ENCODE results near the gene ZNF366.

The ZNF366 gene

DNA sequence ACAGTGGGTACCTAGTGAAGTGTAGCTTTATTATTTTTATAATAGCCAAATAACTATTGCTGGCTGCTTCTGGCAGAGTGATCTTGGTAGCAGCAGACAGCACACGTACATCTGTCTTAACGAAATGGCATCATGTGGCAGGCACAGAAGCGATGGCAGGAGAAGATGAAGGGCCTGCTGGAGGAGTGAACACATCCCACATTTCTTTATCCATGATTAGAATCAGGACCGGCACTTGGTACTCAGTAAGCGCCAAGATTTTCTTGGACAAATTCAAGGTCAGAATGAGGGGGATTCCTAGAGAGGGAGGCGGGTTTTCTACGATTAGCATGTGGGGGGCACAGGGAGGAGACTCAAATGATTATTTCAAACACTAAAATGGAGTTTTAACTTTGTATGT lies 23.0 kb upstream of the ZNF366 start:
- Histone ChIP-seq H3K27me3 (replicated peaks) (no peaks in the 10 kb centered on the region), H3K27ac (no peak overlapping the region), H3K4me3 (ENCODE audit: low read depth, low read length) (no peak overlapping the region), H3K36me3 (replicated peaks) (no peaks in the 10 kb centered on the region)
- TF ChIP-seq, protein P1, sequence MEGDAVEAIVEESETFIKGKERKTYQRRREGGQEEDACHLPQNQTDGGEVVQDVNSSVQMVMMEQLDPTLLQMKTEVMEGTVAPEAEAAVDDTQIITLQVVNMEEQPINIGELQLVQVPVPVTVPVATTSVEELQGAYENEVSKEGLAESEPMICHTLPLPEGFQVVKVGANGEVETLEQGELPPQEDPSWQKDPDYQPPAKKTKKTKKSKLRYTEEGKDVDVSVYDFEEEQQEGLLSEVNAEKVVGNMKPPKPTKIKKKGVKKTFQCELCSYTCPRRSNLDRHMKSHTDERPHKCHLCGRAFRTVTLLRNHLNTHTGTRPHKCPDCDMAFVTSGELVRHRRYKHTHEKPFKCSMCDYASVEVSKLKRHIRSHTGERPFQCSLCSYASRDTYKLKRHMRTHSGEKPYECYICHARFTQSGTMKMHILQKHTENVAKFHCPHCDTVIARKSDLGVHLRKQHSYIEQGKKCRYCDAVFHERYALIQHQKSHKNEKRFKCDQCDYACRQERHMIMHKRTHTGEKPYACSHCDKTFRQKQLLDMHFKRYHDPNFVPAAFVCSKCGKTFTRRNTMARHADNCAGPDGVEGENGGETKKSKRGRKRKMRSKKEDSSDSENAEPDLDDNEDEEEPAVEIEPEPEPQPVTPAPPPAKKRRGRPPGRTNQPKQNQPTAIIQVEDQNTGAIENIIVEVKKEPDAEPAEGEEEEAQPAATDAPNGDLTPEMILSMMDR (IDR thresholded peaks at IDR 0.05; ENCODE audit: low read depth, low read length, missing control alignments), result no peak
- DNase-seq, result no peak
- in situ Hi-C loops (cut with HindIII; ENCODE audit: low pct_ligation_motif_present, low sequenced_read_pairs), result no loop called here

DNA sequence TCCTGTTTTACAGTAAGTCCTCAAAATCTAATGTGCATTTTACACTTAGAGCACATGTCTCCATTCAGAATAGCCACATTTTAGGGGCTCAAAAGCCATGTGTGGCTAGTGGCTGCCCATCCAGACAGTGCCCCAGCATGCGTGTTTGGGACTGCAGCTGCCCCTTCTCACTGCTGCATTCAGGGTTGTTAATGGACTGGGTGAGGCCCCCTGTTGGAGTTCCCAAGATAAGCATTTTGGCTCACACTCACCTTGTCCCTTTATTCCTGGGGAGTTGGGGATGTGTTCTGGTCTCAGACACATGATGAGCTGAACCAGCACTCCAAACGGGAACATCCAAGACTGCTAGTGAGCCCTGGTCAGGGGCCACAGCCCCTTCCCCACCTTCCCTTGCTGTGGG lies 22.2 kb upstream of the ZNF366 start:
- DNase-seq, result no peak
- TF ChIP-seq, protein P1 (IDR thresholded peaks at IDR 0.05; ENCODE audit: low read depth, low read length, missing control alignments), result no peak
- H3K27me3 ChIP-seq (replicated peaks), result no peaks in the 10 kb centered on the region
- H3K27ac ChIP-seq, result no peak overlapping the region
- no peaks in the 10 kb centered on the region for H3K36me3 ChIP-seq (replicated peaks)
- in situ Hi-C loops (cut with HindIII; ENCODE audit: low pct_ligation_motif_present, low sequenced_read_pairs), result no loop called here
- H3K4me3 ChIP-seq (ENCODE audit: low read depth, low read length), result no peak overlapping the region

DNA sequence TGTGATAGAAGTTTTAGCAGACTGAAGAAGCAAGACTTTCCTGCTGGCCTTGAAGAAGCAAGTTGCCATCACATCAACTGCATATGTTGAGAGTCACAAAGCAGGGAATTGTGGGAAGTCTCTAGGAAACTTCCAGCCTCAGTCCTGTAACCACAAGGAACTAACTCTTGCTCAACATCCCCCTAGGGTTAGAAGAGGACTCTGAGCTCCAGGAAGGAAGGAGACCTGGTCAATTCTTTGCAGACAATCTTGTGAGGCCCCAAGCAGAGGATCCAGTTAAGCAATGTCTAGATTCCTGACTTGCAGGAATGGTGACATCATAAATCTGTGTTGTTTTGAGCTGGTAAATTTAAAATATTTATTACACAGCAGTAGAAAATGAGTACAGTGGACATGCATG lies 18.6 kb upstream of the ZNF366 start:
- Histone ChIP-seq H3K27ac (no peak overlapping the region), H3K27me3 (replicated peaks) (no peaks in the 10 kb centered on the region), H3K36me3 (replicated peaks) (no peaks in the 10 kb centered on the region), H3K4me3 (ENCODE audit: low read depth, low read length) (no peak overlapping the region)
- peak; percentile 60 for DNase-seq
- in situ Hi-C loops (cut with HindIII; ENCODE audit: low pct_ligation_motif_present, low sequenced_read_pairs), result no loop called here
- TF ChIP-seq, protein P1 (IDR thresholded peaks at IDR 0.05; ENCODE audit: low read depth, low read length, missing control alignments), result no peak

DNA sequence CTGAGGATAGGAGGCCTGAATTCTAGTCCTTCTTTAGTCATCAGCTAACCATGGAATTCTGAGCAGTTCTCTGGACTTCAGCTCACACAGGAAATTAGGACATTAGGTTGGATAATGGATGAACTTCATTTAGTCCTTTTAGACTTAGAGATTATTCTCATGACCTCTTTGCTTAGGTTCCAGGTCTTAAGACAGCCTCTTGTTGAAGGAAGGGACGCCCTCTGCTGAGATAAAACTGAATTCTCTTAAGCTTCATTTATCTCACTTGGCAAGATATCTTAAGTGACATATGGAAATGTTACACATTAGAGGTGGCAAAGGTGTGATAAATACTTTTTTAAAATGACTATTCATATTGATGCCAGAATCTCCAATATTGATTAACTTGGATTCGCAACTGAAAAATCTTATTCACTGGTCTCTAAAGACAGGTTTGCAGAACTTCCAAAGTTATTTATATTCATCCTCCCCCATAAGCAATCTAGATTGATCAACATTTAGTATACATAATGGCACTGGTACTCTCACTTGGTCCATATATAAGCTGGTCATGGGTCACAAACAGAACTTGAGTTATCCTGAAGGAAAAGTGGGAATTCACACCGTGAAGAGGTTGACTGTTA lies 16.9 kb upstream of the ZNF366 start:
- H3K36me3 ChIP-seq (replicated peaks), result no peaks in the 10 kb centered on the region
- H3K4me3 ChIP-seq (ENCODE audit: low read depth, low read length), result no peak overlapping the region
- peak; percentile 61 for DNase-seq
- TF ChIP-seq, protein P1 (IDR thresholded peaks at IDR 0.05; ENCODE audit: low read depth, low read length, missing control alignments), result peak; percentile 66
- H3K27me3 ChIP-seq (replicated peaks), result no peaks in the 10 kb centered on the region
- in situ Hi-C loops (cut with HindIII; ENCODE audit: low pct_ligation_motif_present, low sequenced_read_pairs), result no loop called here
- peak overlapping the region; percentile 39 for H3K27ac ChIP-seq

DNA sequence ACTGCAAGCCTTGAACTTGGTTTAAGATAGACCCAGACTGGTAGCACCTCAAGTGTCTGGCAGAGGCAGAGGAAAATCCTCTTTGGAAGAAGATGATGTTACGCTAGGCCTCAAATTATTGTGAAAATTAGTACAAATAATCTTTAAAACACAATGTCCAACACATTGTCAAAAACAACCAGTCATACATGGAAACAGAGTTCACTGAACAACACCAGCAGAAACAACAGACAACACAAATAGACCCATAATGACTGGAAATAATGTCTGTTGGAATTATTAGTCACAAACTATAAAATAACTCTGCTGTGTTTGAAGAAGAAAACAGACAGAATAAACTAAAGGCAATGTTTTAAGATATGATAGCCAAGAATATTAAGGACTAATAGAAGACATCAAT lies 15.4 kb upstream of the ZNF366 start:
- TF ChIP-seq, protein P1 (IDR thresholded peaks at IDR 0.05; ENCODE audit: low read depth, low read length, missing control alignments), result no peak
- in situ Hi-C loops (cut with HindIII; ENCODE audit: low pct_ligation_motif_present, low sequenced_read_pairs), result no loop called here
- Histone ChIP-seq H3K27me3 (replicated peaks) (no peaks in the 10 kb centered on the region), H3K4me3 (ENCODE audit: low read depth, low read length) (no peak overlapping the region), H3K27ac (no peak overlapping the region), H3K36me3 (replicated peaks) (no peaks in the 10 kb centered on the region)
- DNase-seq, result no peak

DNA sequence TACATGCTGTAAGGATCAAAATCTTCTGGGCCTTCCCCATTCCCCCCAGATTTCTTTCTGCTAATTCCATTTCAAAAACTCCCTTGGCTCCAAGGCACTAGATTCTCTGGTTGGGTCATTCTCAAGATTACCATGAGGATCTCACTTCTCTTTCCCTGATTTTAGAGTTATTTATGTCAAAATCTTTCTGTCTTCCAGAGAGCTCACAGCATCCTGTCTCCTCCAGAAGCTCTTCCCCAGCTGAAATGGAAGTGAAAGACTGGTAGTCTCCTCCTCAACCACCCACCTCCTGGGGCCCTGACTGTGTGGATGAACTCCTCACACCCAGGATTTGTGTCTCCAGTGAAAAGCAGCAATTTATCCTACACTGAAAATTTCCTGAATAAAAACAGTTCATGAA lies 11.9 kb upstream of the ZNF366 start:
- DNase-seq, result no peak
- TF ChIP-seq, protein P1 (IDR thresholded peaks at IDR 0.05; ENCODE audit: low read depth, low read length, missing control alignments), result no peak
- Histone ChIP-seq H3K36me3 (replicated peaks) (no peaks in the 10 kb centered on the region), H3K27me3 (replicated peaks) (no peaks in the 10 kb centered on the region), H3K4me3 (ENCODE audit: low read depth, low read length) (no peak overlapping the region), H3K27ac (no peak overlapping the region)
- in situ Hi-C loops (cut with HindIII; ENCODE audit: low pct_ligation_motif_present, low sequenced_read_pairs), result no loop called here
